Nephron progenitor cell (in vitro differentiated cells): ENCODE results near the gene CASP12.

Source experiments
- DNase-seq: peaks from one replicate; pipeline ENCODE4 v3.0.0; 2021
- H3K27ac Mint-ChIP-seq: 2 replicates; pipeline ENCODE4 v1.8.0; 2021; ENCODE audit warnings: mild to moderate bottlenecking, moderate library complexity, mixed read lengths
- H3K27me3 Mint-ChIP-seq: 2 replicates; pipeline ENCODE4 v1.8.0; 2021; ENCODE audit warnings: mild to moderate bottlenecking, low read depth, mixed read lengths; ENCODE audit not compliant: poor library complexity
- H3K36me3 Mint-ChIP-seq: 2 replicates; pipeline ENCODE4 v1.8.0; 2021; ENCODE audit warnings: low read depth, mixed read lengths
- H3K4me1 Mint-ChIP-seq: 2 replicates; pipeline ENCODE4 v1.8.0; 2021; ENCODE audit warnings: mixed read lengths
- H3K4me3 Mint-ChIP-seq: 2 replicates; pipeline ENCODE4 v1.8.0; 2021; ENCODE audit warnings: mild to moderate bottlenecking, moderate library complexity, mixed read lengths
- H3K9me3 Mint-ChIP-seq: 2 replicates; pipeline ENCODE4 v1.8.0; 2021; ENCODE audit warnings: mild to moderate bottlenecking, moderate library complexity, mixed read lengths
- CTCF ChIP-seq: fragments of 200-600 bp; sonication (generic); IDR thresholded peaks from 2 replicates; pipeline ENCODE4 v1.5.0; 2021; ENCODE audit warnings: antibody characterized with exemption

CASP12 gene

DNA sequence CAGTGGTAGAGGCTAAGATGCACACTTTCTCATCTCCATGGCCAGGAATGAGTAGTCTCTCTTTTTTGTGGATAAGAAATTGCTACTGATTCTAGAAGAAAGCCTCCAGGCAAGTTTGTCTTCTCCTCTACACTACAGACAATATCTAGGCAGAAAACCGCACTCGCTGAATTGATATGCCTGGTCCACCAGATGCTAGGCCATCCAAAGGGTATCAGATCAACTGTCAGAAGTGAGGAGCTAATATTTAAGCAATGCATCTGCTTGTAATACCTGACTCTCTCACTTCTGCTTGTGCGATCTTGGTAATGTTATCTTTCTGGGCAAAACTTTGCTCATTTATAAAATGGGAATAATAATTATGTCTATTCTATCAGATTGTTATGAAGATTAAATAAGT lies 45.0 kb downstream of the CASP12 start:
- Mint-ChIP-seq H3K4me1 (peaks cover 9% of the 10 kb centered on the region), H3K36me3 (no peaks in the 10 kb centered on the region), H3K27ac (no peak overlapping the region), H3K9me3 (no peaks in the 10 kb centered on the region), H3K27me3 (no peaks in the 10 kb centered on the region), H3K4me3 (no peak overlapping the region)
- DNase-seq: no peak
- no peak for TF ChIP-seq CTCF

- H3K4me1 Mint-ChIP-seq: peaks cover 5% of the 10 kb centered on the region
- no peaks in the 10 kb centered on the region for H3K9me3 Mint-ChIP-seq
- no peaks in the 10 kb centered on the region for H3K27me3 Mint-ChIP-seq
Observed at GRCh38 chr11:104852811-104853210, 45.4 kb downstream of the CASP12 start.

GRCh38 chr11:104846216-104846615 lies 52.0 kb downstream of the CASP12 start:
- no peak overlapping the region for H3K4me3 Mint-ChIP-seq
- H3K4me1 Mint-ChIP-seq: no peaks in the 10 kb centered on the region
- no peaks in the 10 kb centered on the region for H3K36me3 Mint-ChIP-seq
- H3K27me3 Mint-ChIP-seq: peaks cover 3% of the 10 kb centered on the region
- H3K27ac Mint-ChIP-seq: no peak overlapping the region
- H3K9me3 Mint-ChIP-seq: peaks cover 4% of the 10 kb centered on the region
- TF ChIP-seq CTCF: no peak
- DNase-seq: no peak

More at GRCh38 chr11:104852811-104853210, 45.4 kb downstream of the CASP12 start:
- TF ChIP-seq CTCF: no peak
- no peak overlapping the region for H3K4me3 Mint-ChIP-seq
- no peak for DNase-seq
- H3K36me3 Mint-ChIP-seq: no peaks in the 10 kb centered on the region
- H3K27ac Mint-ChIP-seq: no peak overlapping the region

DNA sequence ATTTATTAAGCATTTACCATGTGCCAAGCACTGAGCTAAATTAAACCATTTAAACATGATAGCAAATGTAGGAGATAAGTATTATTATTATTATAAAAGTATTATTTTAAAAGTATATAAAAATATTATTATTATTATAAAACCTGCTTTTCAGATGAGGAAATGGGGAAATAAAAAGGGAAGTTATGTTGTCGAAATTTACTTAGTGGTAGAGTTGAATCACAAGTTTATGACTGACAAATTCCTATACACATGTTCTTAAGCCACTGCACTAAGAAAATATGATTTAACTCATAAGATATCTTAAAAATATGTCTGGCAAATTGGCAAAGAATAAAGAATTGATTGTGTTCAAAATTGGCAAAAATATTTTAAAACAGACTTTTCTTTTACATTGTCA lies 53.8 kb downstream of the CASP12 start:
- Mint-ChIP-seq H3K36me3 (no peaks in the 10 kb centered on the region), H3K27ac (no peak overlapping the region), H3K9me3 (peaks cover 8% of the 10 kb centered on the region), H3K4me3 (no peak overlapping the region), H3K4me1 (no peaks in the 10 kb centered on the region), H3K27me3 (peaks cover 5% of the 10 kb centered on the region)
- DNase-seq: no peak
- TF ChIP-seq CTCF: no peak

DNA sequence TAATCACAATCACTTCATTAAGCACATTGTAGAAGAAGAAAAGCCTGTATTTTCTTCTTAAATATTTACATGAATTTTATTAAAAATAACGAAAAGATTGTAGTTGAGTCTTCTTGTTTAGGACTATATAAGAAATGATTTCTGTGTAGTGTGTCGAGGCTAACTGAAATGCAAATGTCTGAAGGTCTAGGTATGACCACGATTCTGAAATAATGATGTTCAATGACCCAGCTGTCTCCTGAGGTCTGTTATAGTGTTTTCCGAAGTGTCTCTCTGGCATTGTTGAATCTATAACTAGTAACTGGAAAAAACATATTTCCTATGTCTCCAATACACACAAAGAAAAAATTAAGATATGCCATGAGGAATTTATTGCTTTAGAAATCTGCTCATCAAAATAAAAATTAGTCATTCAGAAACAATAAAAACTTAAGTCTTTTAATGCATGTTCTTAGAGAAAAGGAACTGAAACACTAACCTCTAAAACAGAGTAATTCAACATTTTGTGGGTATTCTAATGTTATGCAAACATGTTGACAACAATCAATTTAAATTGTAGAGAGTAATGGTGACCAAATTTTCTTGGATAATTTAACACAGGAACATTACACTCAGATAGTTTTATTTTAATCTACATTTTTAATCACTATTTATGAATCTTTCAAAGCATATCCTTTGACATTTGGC lies 55.0 kb downstream of the CASP12 start:
- no peak overlapping the region for H3K4me3 Mint-ChIP-seq
- TF ChIP-seq CTCF: no peak

GRCh38 chr11:104841973-104842525 lies 56.2 kb downstream of the CASP12 start:
- no peak for DNase-seq
- no peak for TF ChIP-seq CTCF
- H3K9me3 Mint-ChIP-seq: peaks cover 10% of the 10 kb centered on the region

More for the DNA sequence above, 55.0 kb downstream of the CASP12 start:
- no peaks in the 10 kb centered on the region for H3K4me1 Mint-ChIP-seq
- peaks cover 10% of the 10 kb centered on the region for H3K9me3 Mint-ChIP-seq
- no peaks in the 10 kb centered on the region for H3K36me3 Mint-ChIP-seq
- peaks cover 8% of the 10 kb centered on the region for H3K27me3 Mint-ChIP-seq
- DNase-seq: no peak
- H3K27ac Mint-ChIP-seq: no peak overlapping the region

More at GRCh38 chr11:104841973-104842525, 56.2 kb downstream of the CASP12 start:
- Mint-ChIP-seq H3K4me1 (no peaks in the 10 kb centered on the region), H3K4me3 (no peak overlapping the region), H3K27me3 (peaks cover 8% of the 10 kb centered on the region), H3K27ac (no peak overlapping the region), H3K36me3 (no peaks in the 10 kb centered on the region)
